IPS-20b (cell line): ENCODE measurements around the gene WDR7.
A peak's percentile ranks its signal among the peaks of the same experiment; 100 is the strongest.
"Not testable (repeated sequence)": the region's sequence is repeated elsewhere in the genome, so short reads cannot be mapped to it uniquely, and the experiment has no call there.

Experiments used
- H3K27ac ChIP-seq: one replicate; pipeline ENCODE4 v1.5.1; 2013; ENCODE audit warnings: low read length
- H3K27me3 ChIP-seq: 2 replicates; pipeline ENCODE4 v1.6.1; 2013; ENCODE audit warnings: mild to moderate bottlenecking, low read length, inconsistent platforms; ENCODE audit not compliant: insufficient read depth
- H3K36me3 ChIP-seq: 2 replicates; pipeline ENCODE4 v1.6.1; 2013; ENCODE audit warnings: low read depth, mild to moderate bottlenecking, inconsistent platforms, low read length, moderate library complexity; ENCODE audit not compliant: insufficient read depth
- H3K4me1 ChIP-seq: 2 replicates; pipeline ENCODE4 v1.6.1; 2013; ENCODE audit warnings: mild to moderate bottlenecking, control low read depth, inconsistent platforms, low read length, moderate library complexity; ENCODE audit not compliant: insufficient read depth
- H3K4me3 ChIP-seq: 2 replicates; pipeline ENCODE4 v1.5.1; 2013; ENCODE audit warnings: mild to moderate bottlenecking, low read length, inconsistent platforms
- H3K9ac ChIP-seq: 2 replicates; pipeline ENCODE4 v1.6.1; 2013; ENCODE audit warnings: low read depth, mild to moderate bottlenecking, inconsistent platforms, low read length, moderate library complexity
- H3K9me3 ChIP-seq: 2 replicates; pipeline ENCODE4 v1.6.1; 2013; ENCODE audit warnings: mild to moderate bottlenecking, low read depth, low read length, inconsistent platforms; ENCODE audit not compliant: insufficient read depth

WDR7 gene

GRCh38 chr18:56639571-56639970 is 11.6 kb upstream of the WDR7 start:
- Histone ChIP-seq H3K36me3 (peaks cover 12% of the 10 kb centered on the region; the same call in 1 of the 2 replicates), H3K4me3 (no peak overlapping the region), H3K27me3 (no peaks in the 10 kb centered on the region), H3K27ac (no peak overlapping the region), H3K4me1 (peaks cover 10% of the 10 kb centered on the region), H3K9ac (no peak overlapping the region), H3K9me3 (no peaks in the 10 kb centered on the region)

GRCh38 chr18:56641714-56642337 is 9.3 kb upstream of the WDR7 start:
- H3K27ac ChIP-seq = no peak overlapping the region
- H3K4me1 ChIP-seq = peaks cover 4% of the 10 kb centered on the region
- H3K9ac ChIP-seq = no peak overlapping the region
- H3K9me3 ChIP-seq = no peaks in the 10 kb centered on the region
- no peaks in the 10 kb centered on the region for H3K36me3 ChIP-seq
- no peak overlapping the region for H3K4me3 ChIP-seq
- no peaks in the 10 kb centered on the region for H3K27me3 ChIP-seq

GRCh38 chr18:56643381-56643780 is 7.8 kb upstream of the WDR7 start:
- H3K4me3 ChIP-seq = no peak overlapping the region
- no peak overlapping the region for H3K27ac ChIP-seq
- no peaks in the 10 kb centered on the region for H3K27me3 ChIP-seq
- H3K9me3 ChIP-seq = no peaks in the 10 kb centered on the region
- no peaks in the 10 kb centered on the region for H3K36me3 ChIP-seq
- no peak overlapping the region for H3K9ac ChIP-seq
- no peaks in the 10 kb centered on the region for H3K4me1 ChIP-seq

GRCh38 chr18:56645415-56646016 is 5.6 kb upstream of the WDR7 start:
- Histone ChIP-seq H3K9me3 (no peaks in the 10 kb centered on the region), H3K27me3 (no peaks in the 10 kb centered on the region), H3K27ac (no peak overlapping the region), H3K4me3 (no peak overlapping the region), H3K36me3 (no peaks in the 10 kb centered on the region), H3K9ac (no peak overlapping the region), H3K4me1 (peaks cover 2% of the 10 kb centered on the region; the same call in 1 of the 2 replicates)

- Histone ChIP-seq H3K9ac (no peak overlapping the region), H3K27ac (no peak overlapping the region), H3K27me3 (no peaks in the 10 kb centered on the region), H3K36me3 (no peaks in the 10 kb centered on the region), H3K4me3 (no peak overlapping the region), H3K4me1 (peaks cover 7% of the 10 kb centered on the region; the same call in 1 of the 2 replicates), H3K9me3 (no peaks in the 10 kb centered on the region)
These were observed 4.1 kb upstream of the WDR7 start for GRCh38 chr18:56647071-56647470.

GRCh38 chr18:56647951-56648893 is 2.9 kb upstream of the WDR7 start:
- H3K4me3 ChIP-seq = no peak overlapping the region
- H3K27me3 ChIP-seq = no peaks in the 10 kb centered on the region
- H3K4me1 ChIP-seq = peaks cover 7% of the 10 kb centered on the region; the same call in 1 of the 2 replicates
- H3K36me3 ChIP-seq = no peaks in the 10 kb centered on the region
- H3K27ac ChIP-seq = no peak overlapping the region
- no peak overlapping the region for H3K9ac ChIP-seq
- no peaks in the 10 kb centered on the region for H3K9me3 ChIP-seq

- Histone ChIP-seq H3K36me3 (no peaks in the 10 kb centered on the region), H3K9ac (no peak overlapping the region), H3K27me3 (no peaks in the 10 kb centered on the region), H3K4me3 (no peak overlapping the region), H3K4me1 (peaks cover 7% of the 10 kb centered on the region; the same call in 1 of the 2 replicates), H3K9me3 (no peaks in the 10 kb centered on the region), H3K27ac (no peak overlapping the region)
These were observed 1.2 kb upstream of the WDR7 start for GRCh38 chr18:56649996-56650395.

- peaks cover 7% of the 10 kb centered on the region; the same call in 1 of the 2 replicates for H3K4me1 ChIP-seq
- peak overlapping the region; percentile 73; the same call in 1 of the 2 replicates for H3K9ac ChIP-seq
- no peaks in the 10 kb centered on the region for H3K9me3 ChIP-seq
- no peaks in the 10 kb centered on the region for H3K27me3 ChIP-seq
- no peak overlapping the region for H3K27ac ChIP-seq
- H3K4me3 ChIP-seq = peak overlapping the region; percentile 87
- H3K36me3 ChIP-seq = no peaks in the 10 kb centered on the region
These were observed 573 bp downstream of the WDR7 start for GRCh38 chr18:56651771-56652092.

- Histone ChIP-seq H3K4me3 (no peak overlapping the region), H3K9ac (no peak overlapping the region), H3K36me3 (no peaks in the 10 kb centered on the region), H3K9me3 (no peaks in the 10 kb centered on the region), H3K4me1 (peaks cover 7% of the 10 kb centered on the region; the same call in 1 of the 2 replicates), H3K27ac (no peak overlapping the region), H3K27me3 (no peaks in the 10 kb centered on the region)
These were observed 1.6 kb downstream of the WDR7 start for GRCh38 chr18:56652802-56653201.

- H3K9me3 ChIP-seq, H3K36me3 ChIP-seq, H3K4me1 ChIP-seq, H3K27me3 ChIP-seq, H3K27ac ChIP-seq, H3K4me3 ChIP-seq, H3K9ac ChIP-seq: not testable (repeated sequence)
These were observed 3.1 kb downstream of the WDR7 start for GRCh38 chr18:56654280-56654679.

- Histone ChIP-seq H3K27me3 (no peaks in the 10 kb centered on the region), H3K9me3 (no peaks in the 10 kb centered on the region)
These were observed 7.1 kb downstream of the WDR7 start for GRCh38 chr18:56658261-56658660.

More at GRCh38 chr18:56658261-56658660, 7.1 kb downstream of the WDR7 start:
- H3K9ac ChIP-seq = no peak overlapping the region
- no peaks in the 10 kb centered on the region for H3K36me3 ChIP-seq
- no peaks in the 10 kb centered on the region; the same call in 1 of the 2 replicates for H3K4me1 ChIP-seq
- H3K4me3 ChIP-seq = no peak overlapping the region
- no peak overlapping the region for H3K27ac ChIP-seq
